GM21825 (cell line): ENCODE data around the gene ATRX.
"Not testable (repeated sequence)": the region's sequence is repeated elsewhere in the genome, so short reads cannot be mapped to it uniquely, and the experiment has no call there.

Experiments
- ATAC-seq: cut with Tn5 transposase; IDR thresholded peaks from one replicate; pipeline ENCODE4 v1.9.1; 2021; ENCODE audit warnings: mild to moderate bottlenecking, moderate library complexity; ENCODE audit not compliant: unreplicated experiment

Gene ATRX

GRCh38 chrX:77731821-77732419 is 54.1 kb downstream of the ATRX start:
- no peak for ATAC-seq

GRCh38 chrX:77726095-77726494 is 59.9 kb downstream of the ATRX start:
- ATAC-seq, result not testable (repeated sequence)

DNA sequence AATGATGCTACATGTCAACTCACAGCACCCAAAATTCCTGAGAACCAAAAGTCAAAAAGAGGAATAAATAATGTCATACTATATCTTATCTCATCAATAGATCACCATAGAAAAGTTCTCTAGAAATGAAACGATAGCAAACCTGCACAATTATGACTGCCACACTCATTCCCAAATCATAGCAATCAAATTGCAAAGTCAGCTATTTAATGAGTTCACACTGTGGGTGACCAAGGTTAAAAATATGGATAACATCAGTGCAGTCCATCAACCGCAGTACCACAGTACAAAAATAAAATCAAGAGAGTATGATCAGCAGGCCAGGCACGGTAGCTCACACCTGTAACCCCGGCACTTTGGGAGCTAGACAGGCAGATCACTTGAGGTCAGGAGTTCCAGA is 62.3 kb downstream of the ATRX start:
- no peak for ATAC-seq

GRCh38 chrX:77719388-77719787 is 66.6 kb downstream of the ATRX start:
- ATAC-seq, result no peak

DNA sequence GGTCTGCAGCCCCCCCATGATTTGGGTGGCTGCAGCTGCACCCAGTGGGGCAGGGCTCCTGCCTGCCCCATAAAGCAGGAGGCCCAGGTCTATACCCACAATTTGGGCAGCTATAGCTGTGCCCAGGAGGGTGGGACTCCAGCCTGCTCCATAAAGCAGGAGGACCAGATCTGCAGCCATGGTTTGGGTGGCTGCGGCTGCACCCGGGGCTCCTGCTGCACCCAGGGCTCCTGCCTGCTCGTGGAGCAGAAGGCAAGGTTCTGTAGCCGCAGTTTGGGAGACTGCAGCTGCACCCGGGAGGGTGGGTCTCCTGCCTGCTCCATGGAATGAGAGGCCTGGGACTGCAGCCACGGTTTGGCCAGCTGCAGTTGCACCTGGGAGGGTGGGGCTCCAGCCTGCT is 81.1 kb downstream of the ATRX start:
- no peak for ATAC-seq

GRCh38 chrX:77698242-77698641 is 87.8 kb downstream of the ATRX start:
- ATAC-seq, result no peak

DNA sequence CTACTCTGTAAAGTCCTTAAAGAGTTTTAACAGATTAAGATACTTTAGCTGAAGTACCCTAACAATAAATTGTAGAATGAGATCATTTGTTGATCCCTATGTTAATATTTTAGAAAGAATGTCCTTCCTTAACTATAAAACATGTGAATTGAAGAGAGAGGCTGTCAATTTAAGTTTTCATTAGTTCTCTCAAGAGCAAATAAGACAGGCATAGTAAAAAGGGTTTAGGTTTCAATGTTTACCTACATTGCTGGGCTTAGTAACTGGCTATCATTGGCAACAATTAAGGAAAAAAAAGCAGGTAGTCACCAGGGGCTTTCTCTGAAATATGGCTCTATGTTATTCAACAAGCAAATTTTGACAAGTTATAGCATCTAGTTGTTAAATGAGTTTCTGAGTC is 91.5 kb downstream of the ATRX start:
- no peak for ATAC-seq

DNA sequence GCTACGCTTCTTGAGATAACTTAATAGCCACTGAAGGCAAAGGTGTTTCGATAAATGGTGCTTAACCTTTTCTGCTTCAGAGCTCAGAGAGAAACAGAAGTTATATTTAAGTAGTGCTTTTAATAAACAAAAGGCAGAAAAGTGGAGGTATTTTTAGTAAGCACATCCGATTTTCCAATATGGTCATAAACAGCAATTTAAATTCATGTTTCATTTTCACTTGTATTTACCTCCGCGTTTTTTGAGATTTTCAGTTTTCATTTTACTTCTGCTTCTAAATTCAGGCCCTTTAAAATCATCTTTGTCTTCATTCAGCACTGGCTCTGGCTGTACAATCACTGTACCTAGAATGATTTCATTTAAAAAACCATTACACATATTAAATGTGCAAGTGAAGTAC is 92.4 kb downstream of the ATRX start:
- ATAC-seq, result no peak

DNA sequence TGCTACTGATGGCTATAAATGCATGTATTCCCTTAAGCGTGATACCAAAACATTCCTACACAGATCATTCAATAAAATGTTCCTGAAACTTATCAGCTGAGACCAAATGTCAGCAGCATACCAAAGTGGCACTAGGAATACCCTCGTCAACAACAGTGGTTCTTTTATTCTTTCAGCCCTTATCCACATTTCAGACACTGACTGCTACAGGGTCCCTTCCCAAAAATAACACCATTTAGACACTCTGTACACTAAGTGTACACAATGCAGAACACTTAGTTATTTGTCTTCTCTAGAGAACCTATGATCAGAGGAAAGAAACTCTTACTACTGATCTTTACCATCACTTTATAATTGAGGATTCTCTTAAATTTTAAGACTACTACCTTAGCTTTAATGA is 94.1 kb downstream of the ATRX start:
- no peak for ATAC-seq

DNA sequence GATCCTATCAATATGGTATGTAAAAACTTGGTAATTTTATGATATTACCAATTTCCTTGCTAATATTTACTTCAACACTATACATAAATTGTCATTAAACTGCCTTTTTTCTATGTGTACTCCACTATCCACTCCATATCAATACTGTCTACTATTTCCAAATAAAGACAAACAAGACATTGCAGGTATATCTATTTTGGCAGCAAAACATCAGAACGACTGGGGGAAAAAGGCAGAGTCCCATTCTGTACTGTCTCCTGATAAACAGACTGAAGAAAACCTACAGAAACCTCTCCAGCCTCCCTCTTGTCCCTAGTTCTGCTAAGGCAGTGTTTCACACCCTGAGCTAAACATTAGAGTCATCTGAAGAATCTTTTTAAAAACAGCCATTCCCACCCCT is 96.6 kb downstream of the ATRX start:
- ATAC-seq, result no peak

GRCh38 chrX:77685683-77686082 is 100.3 kb downstream of the ATRX start:
- ATAC-seq, result not testable (repeated sequence)

DNA sequence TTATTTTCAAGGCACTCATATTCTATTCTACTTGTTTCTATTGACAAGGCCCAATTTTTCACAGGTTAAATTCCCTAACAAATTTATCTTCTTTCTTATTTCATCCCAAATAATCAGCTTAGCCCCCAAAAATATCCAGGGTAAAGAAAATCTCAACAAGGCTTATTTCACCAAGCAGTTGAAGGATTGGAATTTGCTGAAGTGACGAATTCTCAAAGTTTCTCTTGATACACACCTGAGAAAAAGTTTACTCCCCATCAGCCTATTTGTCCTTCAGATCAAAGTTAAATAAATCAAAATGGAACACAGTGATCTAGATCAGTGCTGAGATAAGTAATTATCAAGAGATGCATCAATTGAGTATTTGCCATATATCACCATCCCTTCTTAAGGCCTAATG is 106.9 kb downstream of the ATRX start:
- ATAC-seq, result no peak

DNA sequence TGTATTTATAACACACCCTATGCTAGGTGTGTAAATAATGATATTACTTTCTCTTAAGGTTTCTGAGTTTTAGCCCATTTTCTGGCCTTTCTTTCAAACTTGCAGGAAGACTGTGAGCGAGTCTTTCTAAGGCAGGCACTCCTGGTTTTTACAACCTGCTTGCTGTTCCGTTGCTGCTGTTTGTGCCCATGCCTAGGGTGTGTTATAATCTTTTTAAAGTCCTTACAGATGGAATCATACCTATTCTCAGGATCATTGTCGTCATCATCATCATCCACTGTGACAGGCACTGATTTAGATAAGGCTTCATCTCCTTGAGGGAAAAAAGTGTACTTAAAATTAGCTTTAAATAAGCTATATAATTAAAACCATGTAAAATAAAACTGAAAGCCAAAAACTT is 110.0 kb downstream of the ATRX start:
- ATAC-seq, result no peak

GRCh38 chrX:77668391-77669237 is 117.4 kb downstream of the ATRX start:
- ATAC-seq, result no peak

GRCh38 chrX:77658886-77659285 is 127.1 kb downstream of the ATRX start:
- no peak for ATAC-seq

GRCh38 chrX:77652095-77652494 is 133.9 kb downstream of the ATRX start:
- ATAC-seq, result no peak

- ATAC-seq, result no peak
Observed at GRCh38 chrX:77640702-77641101, 145.3 kb downstream of the ATRX start.

DNA sequence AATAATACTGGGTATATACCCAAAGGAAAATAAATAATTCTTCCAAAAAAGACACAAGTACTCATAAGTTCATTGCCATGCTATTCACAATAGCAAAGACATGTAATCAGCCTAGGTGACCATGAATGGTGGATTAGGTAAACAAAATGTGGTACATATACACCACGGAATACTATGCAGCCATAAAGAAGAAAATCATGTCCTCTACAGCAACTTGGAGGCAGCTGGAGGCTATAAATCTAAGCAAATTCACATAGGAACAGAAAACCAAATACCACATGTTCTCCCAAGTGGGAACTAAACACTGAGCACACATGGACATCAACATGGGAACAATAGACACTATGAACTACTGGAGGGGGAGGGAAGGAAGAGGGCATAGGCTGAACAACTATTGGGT is 146.2 kb downstream of the ATRX start:
- no peak for ATAC-seq

GRCh38 chrX:77638397-77638796 is 147.6 kb downstream of the ATRX start:
- ATAC-seq, result no peak

GRCh38 chrX:77635373-77635772 is 150.6 kb downstream of the ATRX start:
- no peak for ATAC-seq

- no peak for ATAC-seq
Observed at GRCh38 chrX:77628294-77629025, 157.6 kb downstream of the ATRX start.

GRCh38 chrX:77622672-77623071 is 163.3 kb downstream of the ATRX start:
- ATAC-seq, result no peak
